Kidney (tissue), 14 donors: ENCODE measurements around the gene LIN52. TPM values are rescaled to one million over a fixed set of nuclear protein-coding genes. Genes with fewer than 3 reads are reported as not detected.

ENCODE experiments used
- DNase-seq, 5 donors: peaks; one replicate each; pipeline ENCODE4 v3.0.0-alpha.2; 2013 to 2020
- FAIRE-seq: peaks from 2 replicates; lab custom pipeline; 2012; peaks lifted over from hg19 to GRCh38; lab: Jason Lieb, UNC
- H3K27ac ChIP-seq, 2 donors: one replicate each; pipeline ENCODE4 v1.7.0; 2013; ENCODE audit warnings: low read depth in 2 of 2, low read length in 2 of 2, inconsistent platforms in 1 of 2
- H3K27me3 ChIP-seq: one replicate; pipeline ENCODE4 v1.7.1; 2013; ENCODE audit warnings: low read length, inconsistent platforms; ENCODE audit not compliant: control insufficient read depth, insufficient read depth
- H3K36me3 ChIP-seq, 3 donors: one replicate each; pipeline versions ENCODE4 v1.7.0 to v1.7.1; 2013; ENCODE audit warnings: low read length in 3 of 3, control low read depth in 1 of 3, inconsistent platforms in 1 of 3; ENCODE audit not compliant: insufficient read depth in 3 of 3, control insufficient read depth in 2 of 3
- H3K4me1 ChIP-seq, 3 donors: one replicate each; pipeline versions ENCODE4 v1.7.0 to v1.7.1; 2013; ENCODE audit warnings: low read length in 3 of 3, inconsistent platforms in 1 of 3, low read depth in 1 of 3; ENCODE audit not compliant: control insufficient read depth in 2 of 3, insufficient read depth in 2 of 3
- H3K4me3 ChIP-seq, 3 donors: one replicate each; pipeline versions ENCODE4 v1.7.0 to v1.8.1; 2013; ENCODE audit warnings: low read length in 3 of 3, control low read depth in 1 of 3, inconsistent platforms in 1 of 3
- H3K9ac ChIP-seq, 3 donors: one replicate each; pipeline versions ENCODE4 v1.7.0 to v1.7.1; 2013; ENCODE audit warnings: low read length in 3 of 3, control low read depth in 1 of 3, inconsistent platforms in 1 of 3
- H3K9me3 ChIP-seq, 3 donors: one replicate each; pipeline versions ENCODE4 v1.7.0 to v1.7.1; 2013; ENCODE audit warnings: low read length in 3 of 3, control low read depth in 1 of 3, inconsistent platforms in 1 of 3; ENCODE audit not compliant: control insufficient read depth in 2 of 3, insufficient read depth in 1 of 3
- CTCF ChIP-seq: IDR thresholded peaks from 3 replicates; pipeline ENCODE4 v1.5.1; 2012; ENCODE audit warnings: mild to moderate bottlenecking, moderate library complexity, borderline replicate concordance; ENCODE audit not compliant: insufficient read depth; ENCODE audit errors: extremely low read depth
- intact Hi-C: fragments of 100-400 bp; cut with DNase I; formaldehyde crosslinking; loops from one replicate; pipeline ENCODE4 v1.11.1; 2022
- polyA plus RNA-seq: library from polyadenylated mRNA; stranded (reverse); fragments of 350-450 nt; fragmentation: Illumina TruSeq; extraction: RNeasy Lipid Tissue Mini Kit (QIAGEN cat#74804); gene quantifications from one replicate; pipeline ENCODE4 v1.2.3, GENCODE V29; 2014; ENCODE audit warnings: low read depth, low replicate concordance; ENCODE audit not compliant: insufficient read depth
- total RNA-seq: library from RNA; stranded (reverse); fragmentation: NEBNext Ultra II Directional; extraction: Animal tissue kit (Norgen Biotek cat#: 25700); gene quantifications from one replicate; pipeline ENCODE4 v1.2.1, GENCODE V29; 2021
- donor health status: control.
- donor health status: control.
- donor health status: control.
- donor health status: control.
- donor health status: control.
- donor health status: DM: yes; HTN: yes; CAD: no.
- donor health status: Normal renal cell carcinoma (clear cell type).

The LIN52 gene
- total and polyA plus RNA-seq, 2 donors from 2014 or later, result 8.5 to 13.3 TPM

- Histone ChIP-seq H3K27ac (no peak overlapping the region), H3K4me1 (peaks cover 0 to 8% (median 0%) of the 10 kb centered on the region in 3 donors), H3K9ac (no peak overlapping the region), H3K4me3 (no peak overlapping the region), H3K27me3 (peaks cover 28% of the 10 kb centered on the region), H3K9me3 (no peaks in the 10 kb centered on the region), H3K36me3 (no peaks in the 10 kb centered on the region)
- DNase-seq (no peak), FAIRE-seq (no peak)
- TF ChIP-seq CTCF, result no peak
- intact Hi-C loops, result no loop called here
These were observed 152.7 kb downstream of the LIN52 start for GRCh38 chr14:74237441-74237840.

- DNase-seq (no peak), FAIRE-seq (no peak)
- H3K27ac ChIP-seq, result no peak within 1 kb of the TSS
- no peak within 1 kb of the TSS for H3K9ac ChIP-seq
- H3K36me3 ChIP-seq, result no peaks in the 10 kb centered on the region
- H3K4me1 ChIP-seq, result peaks cover 0 to 8% (median 0%) of the 10 kb centered on the region in 3 donors
- peak within 1 kb of the TSS in 1 of 3 donors; percentile 17 for H3K4me3 ChIP-seq
- TF ChIP-seq CTCF, result no peak
- H3K27me3 ChIP-seq, result peaks cover 45% of the 10 kb centered on the region
- intact Hi-C loops, result no loop called here
- no peaks in the 10 kb centered on the region for H3K9me3 ChIP-seq
These were observed 154.5 kb downstream of the LIN52 start, which contains the start of gene VSX2 for GRCh38 chr14:74238974-74239847. VSX2 (plus strand) TSS chr14:74239449; CDS start chr14:74239562, 113 bp downstream.

- H3K4me1 ChIP-seq, result peaks cover 0 to 8% (median 0%) of the 10 kb centered on the region in 3 donors
- H3K27ac ChIP-seq, result no peak overlapping the region
- DNase-seq (peak in 4 of 5 donors; percentile 37 to 50 (median 44)), FAIRE-seq (no peak)
- no peaks in the 10 kb centered on the region for H3K36me3 ChIP-seq
- intact Hi-C loops, result loop anchor here (10.0 kb wide), 1 partner anchor 125 kb away; no protein-coding TSS in a partner anchor
- H3K4me3 ChIP-seq, result peak overlapping the region in 1 of 3 donors; percentile 17
- peaks cover 45% of the 10 kb centered on the region for H3K27me3 ChIP-seq
- no peak for TF ChIP-seq CTCF
- H3K9ac ChIP-seq, result no peak overlapping the region
- no peaks in the 10 kb centered on the region for H3K9me3 ChIP-seq
These were observed 155.4 kb downstream of the LIN52 start for GRCh38 chr14:74239848-74240793.
